Cardiac septum (tissue), 1 donor: ENCODE results near the gene RNASET2. TPM values are rescaled to one million over a fixed set of nuclear protein-coding genes. Genes with fewer than 3 reads are reported as not detected.
A peak's percentile ranks its signal among the peaks of the same experiment; 100 is the strongest.
"Not testable (repeated sequence)": the region's sequence is repeated elsewhere in the genome, so short reads cannot be mapped to it uniquely, and the experiment has no call there.

Source experiments
- DNase-seq: peaks from one replicate; pipeline ENCODE4 v3.0.0-alpha.2; 2020; ENCODE audit warnings: low spot score
- intact Hi-C: fragments of 100-400 bp; cut with DNase I; formaldehyde crosslinking; loops from one replicate; pipeline ENCODE4 v1.14.0; 2022
- total RNA-seq: library from RNA; stranded (reverse); fragmentation: NEBNext Ultra II Directional; extraction: Animal tissue kit (Norgen Biotek cat#: 25700); gene quantifications from one replicate; pipeline ENCODE4 v1.2.1, GENCODE V29; 2021
- donor health status: DM: no; HTN: no; CAD: no.

The RNASET2 gene
- total RNA-seq, 1 donor from 2014 or later: 9.1 TPM

DNA sequence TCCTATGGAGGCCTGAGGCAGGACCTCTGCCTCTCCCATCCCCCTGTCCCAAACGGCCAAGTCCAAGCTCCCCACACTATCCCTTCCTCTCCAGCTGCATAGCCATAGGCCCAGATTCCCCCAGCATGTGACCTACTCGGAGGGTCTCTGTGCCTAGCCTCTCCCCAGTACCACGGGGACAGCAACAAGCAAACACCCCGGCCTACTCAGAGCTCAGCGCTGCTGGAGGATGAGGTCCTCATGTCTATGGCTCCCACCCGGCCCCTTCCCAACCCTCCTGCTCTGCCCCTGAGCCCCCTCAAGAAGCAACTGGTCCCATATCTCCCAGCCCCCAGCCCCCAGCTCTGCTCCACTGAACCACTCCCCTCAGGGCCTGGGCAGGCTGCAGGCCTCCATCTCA is 24.2 kb downstream of the RNASET2 start:
- DNase-seq: no peak
- intact Hi-C loops: no loop called here

DNA sequence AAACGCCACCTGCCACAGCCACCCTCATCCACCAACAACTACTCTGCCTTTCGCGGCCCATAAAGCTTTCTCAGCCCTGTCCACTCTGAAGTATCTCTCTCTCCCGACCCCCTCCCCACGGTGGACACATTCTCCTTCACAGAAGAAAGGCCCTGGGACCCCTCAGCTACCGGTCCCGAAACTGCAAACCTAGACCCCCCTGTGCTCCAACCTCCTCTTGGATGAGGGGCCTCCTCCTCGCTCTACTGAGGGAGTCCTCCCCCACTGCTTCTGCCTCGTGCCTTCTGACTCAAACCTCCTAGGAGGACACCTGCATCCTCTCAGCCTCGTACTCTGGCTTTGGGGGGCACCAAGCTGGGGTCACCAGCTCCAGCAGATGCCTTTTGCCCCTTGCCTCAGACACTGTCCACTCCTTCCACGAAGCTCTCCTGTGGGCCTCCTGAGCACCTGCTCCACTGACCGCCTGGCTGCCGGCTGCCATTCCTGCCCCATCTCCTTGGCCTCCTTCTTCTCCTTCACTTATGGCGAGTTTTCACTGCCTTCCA is 24.9 kb downstream of the RNASET2 start:
- intact Hi-C loops: no loop called here
- DNase-seq: no peak

DNA sequence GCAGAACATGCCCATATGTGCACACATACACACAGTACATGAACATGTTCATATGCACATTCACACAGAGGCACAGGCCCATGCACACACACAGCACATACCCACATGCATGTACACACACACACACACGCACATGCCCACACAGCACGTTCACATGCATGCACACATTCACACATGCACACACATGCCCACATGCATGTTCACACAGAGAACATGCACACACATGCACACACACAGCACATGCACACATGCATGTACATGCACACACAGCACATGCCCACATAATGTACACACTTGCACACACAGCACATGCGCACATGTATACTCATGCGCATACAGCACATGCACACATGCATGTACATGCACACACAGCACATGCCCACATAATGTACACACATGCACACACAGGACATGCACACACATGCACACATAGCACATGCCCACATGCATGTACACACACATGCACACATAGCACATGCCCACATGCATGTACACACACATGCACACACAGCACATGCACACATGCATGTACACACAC is 25.9 kb downstream of the RNASET2 start:
- no peak for DNase-seq
- intact Hi-C loops: no loop called here

DNA sequence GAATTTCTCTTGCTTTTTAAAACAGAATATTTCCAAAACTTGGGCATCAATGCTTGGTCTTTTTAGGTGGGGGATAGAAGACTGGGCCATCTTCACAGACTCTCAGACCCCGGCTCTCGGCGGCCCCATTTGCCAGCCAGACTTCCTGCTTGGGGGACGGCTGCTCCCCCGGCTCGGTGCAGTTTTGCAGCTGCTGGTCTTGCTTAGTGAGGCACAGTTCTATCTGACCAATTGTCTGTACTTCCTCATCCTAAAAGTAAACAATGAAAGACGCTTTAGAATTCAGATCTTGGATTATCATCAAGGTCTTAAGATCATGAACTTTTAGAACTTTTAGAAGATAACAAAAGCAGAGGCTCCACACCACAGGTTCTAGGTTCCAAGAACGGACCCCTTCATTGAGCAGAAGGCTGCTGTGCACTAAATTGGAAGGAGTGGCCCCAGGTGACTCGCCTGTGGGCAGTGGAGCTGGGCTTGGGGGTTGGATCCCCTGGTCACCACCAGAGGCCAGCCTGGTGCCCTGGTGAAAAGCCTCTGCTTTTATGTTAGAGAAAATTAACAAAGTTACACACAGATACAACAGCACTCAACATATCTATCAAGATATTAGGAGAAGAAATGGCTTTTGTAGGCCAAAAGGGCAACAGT is 26.7 kb downstream of the RNASET2 start:
- intact Hi-C loops: no loop called here

DNA sequence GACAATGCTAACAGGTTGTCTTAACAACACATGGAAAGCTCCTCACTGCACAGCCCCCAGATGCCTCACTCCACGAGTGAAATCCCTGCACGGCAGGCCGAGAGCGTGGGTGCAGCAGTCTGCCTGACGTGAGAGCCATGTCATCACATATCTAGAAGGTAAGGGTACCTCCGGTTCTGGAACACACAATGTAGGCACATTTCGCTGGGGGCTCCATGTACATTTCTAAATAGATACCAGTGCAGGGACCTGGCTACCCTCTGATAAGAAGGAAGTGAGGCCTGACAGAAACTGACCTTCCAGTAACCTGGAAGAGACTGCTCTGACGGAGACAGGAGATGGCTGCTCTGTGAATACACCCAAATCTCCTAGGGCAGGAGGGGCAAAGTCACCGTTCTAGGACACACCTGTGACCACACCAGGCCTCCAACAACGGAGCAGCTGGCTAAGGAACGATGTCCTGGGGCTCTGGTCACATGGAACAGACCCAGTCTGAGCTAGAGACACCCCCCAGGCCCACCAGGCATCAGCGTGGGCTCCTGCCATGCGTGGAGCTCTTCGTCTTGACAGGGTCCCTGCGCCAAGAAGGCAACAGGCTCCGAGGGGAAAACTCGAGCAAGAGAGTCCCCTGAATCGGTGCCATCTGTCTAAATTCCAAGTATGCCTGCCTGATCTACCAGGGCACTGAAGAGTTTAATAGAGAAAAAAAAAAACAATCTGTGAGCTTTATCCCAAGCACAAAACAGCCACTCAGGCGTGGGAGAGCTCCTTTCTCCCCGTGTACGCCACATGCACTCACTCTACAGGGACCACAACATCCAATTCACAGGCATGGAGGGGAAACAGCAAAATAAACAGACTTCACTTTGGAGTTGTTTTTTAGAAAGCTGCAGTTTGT is 27.5 kb downstream of the RNASET2 start:
- intact Hi-C loops: no loop called here

More for the DNA sequence above, 26.7 kb downstream of the RNASET2 start:
- DNase-seq: no peak

DNA sequence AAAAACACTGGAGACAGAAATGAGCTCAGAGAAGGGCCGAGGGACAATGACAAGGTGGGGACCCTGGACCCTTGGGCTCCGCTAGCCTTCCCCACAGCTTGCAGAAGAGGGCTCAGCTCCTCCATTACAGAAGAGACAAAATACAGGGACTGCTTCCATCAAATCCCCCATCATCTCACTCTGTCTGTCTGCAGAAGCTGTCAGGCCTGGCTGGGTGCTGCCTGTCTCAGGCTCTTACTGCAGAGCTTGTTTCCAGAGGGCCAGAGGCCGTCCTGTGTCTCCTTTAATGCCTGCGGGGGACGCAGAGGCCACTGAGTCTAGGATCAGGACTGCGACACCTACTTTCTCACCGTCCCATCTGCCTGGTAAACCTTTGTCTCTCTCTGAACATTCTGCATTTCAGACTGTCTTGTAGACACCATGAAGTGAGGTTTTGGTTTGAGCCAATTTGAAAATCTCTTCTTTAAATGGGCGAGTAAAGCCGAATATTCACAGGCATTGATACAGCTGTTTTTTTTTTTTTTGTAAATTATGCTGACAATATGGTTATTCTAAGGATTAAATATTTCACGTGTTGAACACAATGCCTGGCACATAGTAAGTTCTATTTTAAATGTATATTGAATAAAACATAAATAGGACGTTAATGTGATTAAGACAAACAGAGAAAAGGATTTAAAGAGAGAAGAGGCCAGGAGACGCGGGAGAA is 28.3 kb downstream of the RNASET2 start:
- intact Hi-C loops: no loop called here

More for the DNA sequence above, 27.5 kb downstream of the RNASET2 start:
- DNase-seq: peak; percentile 46

DNA sequence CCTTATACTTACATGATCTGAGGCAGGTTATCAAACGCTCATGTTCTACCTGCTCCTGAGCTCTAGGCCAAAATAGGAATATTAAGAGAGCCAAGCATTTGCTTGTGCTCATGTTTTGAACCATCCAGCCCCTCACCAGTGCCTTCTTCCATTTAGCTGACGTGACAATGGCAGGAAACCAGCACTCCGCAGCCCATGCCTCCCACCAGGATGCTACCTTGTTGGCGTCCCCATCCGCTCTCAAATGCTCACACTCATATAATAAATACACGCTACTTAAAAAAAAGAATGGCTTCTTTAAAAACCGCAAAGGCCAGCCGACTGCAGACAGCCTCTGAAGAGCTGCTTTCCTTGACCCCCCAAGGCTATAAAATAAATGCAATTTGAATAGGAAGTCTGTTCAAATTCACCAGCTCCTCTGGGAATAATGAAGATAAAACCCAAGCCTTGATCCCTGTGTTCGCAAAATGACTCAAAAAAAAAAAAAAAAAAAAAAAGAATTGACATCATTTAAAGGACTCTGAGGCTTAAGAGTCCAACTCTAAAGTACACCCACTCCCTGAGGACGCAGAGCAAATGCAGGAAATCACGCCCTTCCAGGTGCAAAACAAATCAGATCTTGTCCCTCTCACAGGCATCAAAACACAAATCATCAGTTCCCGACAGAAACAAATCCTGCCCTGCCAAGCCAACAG is 29.0 kb downstream of the RNASET2 start:
- intact Hi-C loops: no loop called here
- no peak for DNase-seq

More for the DNA sequence above, 28.3 kb downstream of the RNASET2 start:
- peak; percentile 61 for DNase-seq

DNA sequence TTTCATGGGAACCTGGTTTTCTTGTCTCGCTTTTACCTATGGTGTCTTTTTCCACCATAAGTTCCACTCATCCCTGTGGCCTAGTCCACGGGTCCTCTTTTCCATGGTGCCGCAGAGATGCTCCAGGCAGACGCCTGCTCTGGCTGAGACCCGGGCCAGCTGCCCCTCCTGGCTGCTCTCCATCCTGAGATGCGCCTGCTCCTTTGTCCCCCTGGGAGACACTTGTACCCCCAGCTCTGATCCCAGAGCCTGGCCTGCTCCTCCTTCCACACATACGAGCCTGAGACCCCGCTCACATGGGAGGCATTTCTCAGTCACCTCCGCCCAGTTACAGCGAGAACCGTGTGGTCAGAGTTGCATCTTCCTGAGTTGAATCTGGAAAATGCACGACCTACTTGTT is 29.6 kb downstream of the RNASET2 start:
- DNase-seq: no peak
- intact Hi-C loops: no loop called here

DNA sequence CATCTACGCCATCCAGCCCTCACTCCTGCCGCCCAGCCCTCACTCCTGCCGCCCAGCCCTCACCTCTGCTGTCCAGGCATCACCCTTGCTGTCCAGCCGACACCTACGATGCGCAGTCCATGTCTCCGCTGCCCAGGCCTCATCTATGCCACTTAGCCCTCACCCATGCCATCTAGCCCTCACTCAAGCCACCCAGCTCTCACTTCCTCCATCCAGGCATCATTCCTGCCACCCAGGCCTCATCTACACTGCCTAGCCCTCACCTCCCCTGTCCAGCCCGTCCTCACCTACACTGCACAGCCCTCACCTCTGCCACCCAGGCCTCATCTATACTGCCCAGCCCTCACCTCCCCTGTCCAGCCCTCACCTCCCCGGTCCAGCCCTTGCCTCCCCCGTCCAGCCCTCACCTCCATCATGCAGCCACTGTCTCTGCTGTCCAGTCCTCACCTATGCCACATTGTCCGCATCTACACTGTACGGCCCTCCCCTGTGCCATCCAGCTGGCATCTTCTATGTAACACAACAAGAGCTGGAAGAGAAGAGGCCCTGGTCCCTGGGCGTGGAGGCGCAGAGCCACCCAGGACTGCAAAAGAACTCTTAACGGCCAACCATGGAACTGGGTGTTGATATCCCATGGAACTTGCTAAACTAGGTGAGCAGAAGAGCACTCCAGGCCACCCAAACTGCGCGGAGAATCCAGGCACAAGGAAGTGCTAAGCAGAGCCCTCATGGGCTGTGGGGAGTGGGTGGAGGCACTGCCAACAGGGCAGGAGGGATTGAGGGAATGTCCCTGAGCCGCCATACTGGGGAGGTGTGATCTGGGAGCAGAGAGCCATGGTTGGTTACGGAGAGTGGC is 31.0 kb downstream of the RNASET2 start:
- intact Hi-C loops: no loop called here
- DNase-seq: no peak

DNA sequence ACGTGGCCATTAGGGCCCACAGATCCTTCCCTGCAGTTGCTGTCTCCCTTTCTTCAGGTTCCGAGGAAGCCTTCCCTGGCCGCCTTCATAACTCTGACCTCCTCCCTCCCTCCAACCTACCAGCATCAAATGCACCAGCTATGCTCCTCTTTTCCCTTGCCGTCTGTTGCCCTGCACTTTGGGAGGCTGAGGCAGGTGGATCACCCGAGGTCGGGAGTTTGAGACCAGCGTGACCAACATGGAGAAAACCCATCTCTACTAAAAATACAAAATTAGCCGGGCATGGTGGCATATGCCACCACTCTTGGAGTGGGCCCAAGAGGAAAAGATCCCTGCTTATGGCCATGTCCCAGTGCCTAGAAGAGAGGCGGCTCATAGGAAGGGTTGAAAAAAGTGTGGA is 31.8 kb downstream of the RNASET2 start:
- intact Hi-C loops: no loop called here
- no peak for DNase-seq

DNA sequence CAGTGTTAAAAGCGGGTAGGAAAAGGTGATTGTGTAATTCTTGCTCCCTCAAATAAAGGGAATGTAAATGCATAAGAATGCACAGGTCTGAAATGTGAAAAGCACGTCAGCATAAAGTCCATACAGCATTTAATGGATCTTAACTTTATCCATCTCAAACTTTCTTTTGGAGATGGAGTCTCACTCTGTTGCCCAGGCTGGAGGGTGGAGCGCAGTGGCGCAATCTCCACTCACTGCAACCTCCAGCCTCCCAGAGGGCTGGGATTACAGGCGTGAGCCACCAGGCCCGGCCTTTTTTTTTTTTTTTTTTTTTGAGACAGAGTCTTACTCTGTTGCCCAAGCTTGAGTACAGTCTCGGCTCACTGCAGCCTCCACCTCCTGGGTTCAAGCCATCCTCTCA is 33.4 kb downstream of the RNASET2 start:
- no peak for DNase-seq
- intact Hi-C loops: no loop called here

DNA sequence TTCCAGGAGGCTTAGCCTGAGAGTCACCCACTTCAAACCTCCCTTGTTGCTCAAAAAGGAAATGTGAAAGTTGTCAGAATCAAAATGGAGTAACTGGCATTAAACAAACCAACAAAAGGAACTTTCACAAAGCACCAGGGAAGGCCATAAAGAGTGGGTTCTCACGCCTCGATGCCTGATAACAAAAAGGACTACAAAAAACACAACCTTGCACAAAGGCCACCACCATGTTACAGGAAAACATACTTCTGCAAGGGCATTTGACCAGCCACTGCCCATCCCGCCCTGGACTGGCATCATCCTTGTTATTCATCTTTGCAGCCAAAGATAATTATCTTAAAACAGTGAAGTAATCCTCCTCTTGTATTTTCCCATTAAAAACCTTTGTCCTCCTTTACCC is 34.8 kb downstream of the RNASET2 start:
- intact Hi-C loops: no loop called here
- no peak for DNase-seq

DNA sequence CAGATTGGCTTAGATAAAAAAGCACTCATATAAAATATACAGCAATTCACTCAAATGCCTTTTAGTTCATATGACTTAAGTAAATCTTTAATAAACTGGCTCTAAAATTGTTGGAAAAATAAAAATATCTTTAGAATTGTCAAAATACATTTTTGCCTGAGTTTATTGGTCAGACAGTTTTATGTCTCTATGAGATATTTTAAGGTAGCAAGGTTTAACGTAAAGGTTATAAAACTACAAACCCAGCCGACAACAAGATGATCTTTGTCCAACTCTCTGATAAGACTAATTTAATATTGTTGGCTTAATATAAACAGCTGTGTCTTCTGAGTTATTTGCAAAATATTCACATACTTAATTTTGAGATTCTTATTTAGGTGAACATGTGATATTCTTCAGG is 39.5 kb downstream of the RNASET2 start:
- no peak for DNase-seq
- intact Hi-C loops: no loop called here

DNA sequence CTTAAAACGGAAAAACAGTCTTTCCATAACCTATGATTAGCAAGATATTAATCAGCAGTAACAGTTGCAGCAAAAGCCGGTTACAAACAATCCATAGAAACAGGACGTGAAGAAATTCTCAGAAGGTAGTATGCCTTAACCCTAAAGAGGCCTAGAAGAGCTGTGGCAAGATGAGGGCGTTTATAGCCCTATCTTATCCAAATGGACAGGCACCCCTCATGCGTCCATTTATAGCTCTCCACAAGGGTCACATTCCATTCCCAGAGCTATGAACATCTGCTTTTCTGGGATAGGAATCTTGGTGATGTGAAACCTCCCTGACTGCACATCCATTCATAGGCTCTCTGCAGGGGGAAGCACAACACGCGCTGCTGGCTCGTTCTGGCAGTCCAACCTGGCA is 40.9 kb downstream of the RNASET2 start:
- DNase-seq, intact Hi-C loops: not testable (repeated sequence)

DNA sequence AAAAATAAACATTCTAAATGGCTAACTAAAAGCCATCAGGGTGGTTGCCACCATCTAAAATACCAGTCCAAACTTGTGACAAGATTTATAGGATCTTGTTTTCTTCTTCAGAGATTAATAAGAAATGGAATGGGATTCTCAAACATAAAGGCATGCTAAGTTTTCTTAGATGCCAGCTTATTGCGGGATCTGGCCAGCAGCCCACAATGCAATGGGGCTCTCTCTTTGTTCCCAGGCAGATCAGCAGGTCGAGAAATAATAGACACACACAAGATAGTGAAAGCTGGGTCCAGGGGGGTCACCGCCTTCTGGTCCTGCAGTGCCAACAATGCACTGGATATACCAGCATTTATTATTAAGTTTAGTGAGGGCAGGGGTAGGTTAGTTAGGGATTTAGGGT is 41.4 kb downstream of the RNASET2 start:
- DNase-seq, intact Hi-C loops: not testable (repeated sequence)

DNA sequence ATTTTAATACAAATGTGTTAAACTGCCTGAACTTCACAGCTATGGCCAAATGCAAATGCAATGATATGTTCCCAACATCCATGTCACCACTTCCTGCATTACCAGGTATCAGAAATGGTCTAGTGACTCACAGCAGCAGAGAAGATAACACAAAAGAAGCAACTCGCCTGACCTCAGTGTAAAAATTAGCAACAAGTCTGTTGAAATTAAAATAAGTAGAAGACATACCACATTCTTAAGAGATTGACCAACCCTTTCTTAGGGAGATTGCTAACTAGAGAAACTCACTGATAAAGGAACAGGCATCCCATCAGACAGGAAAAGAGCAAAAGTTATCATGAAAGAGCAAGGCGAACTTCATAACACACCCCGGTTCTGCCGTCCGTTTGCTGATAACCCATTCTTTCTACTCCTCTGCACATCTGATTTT is 45.1 kb downstream of the RNASET2 start:
- intact Hi-C loops: no loop called here
- no peak for DNase-seq

DNA sequence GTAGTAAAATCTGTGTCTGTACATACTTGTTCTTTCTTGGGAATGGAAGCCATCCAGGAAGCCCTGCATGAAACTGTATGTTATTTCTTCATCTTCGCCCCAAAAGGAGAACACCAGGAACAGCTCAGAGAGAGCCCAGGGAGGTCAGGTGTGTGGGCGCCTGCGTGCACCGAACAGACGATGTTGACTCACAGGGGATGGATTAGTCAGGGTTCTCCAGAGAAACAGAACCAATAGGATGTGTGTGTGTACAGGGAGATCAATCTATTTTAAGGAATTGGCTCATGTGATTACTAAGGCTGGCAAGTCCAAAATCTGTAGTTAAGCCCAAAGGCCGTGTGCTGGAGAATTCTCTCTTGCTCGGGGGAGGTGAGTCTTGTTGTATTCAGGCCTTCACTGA is 45.7 kb downstream of the RNASET2 start:
- no peak for DNase-seq
- intact Hi-C loops: no loop called here

DNA sequence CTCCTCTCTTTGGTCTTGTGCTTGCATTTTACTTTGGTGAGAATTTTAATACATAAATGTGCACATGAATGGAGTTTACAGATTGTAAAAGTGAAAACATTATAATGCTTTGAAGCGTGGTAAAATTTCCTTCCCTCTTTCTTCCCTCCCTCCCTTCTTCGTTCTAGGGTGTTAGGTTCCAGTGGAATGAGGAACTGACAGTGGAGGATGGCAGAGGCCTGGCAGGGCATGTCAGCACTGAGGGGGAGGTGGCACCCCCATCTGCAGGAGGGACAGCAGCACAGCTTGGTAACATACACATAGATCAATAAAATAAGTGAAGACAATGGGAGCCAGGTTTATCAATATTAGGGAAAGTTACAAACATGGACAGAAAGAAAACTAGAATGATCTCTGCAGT is 47.5 kb downstream of the RNASET2 start:
- DNase-seq: no peak
- intact Hi-C loops: no loop called here
